NCI-H2081 treated with DMSO at 0.1 percent for 48 hours (cell line): Measurements from ENCODE around the gene RRAS.
A peak's percentile ranks its signal among the peaks of the same experiment; 100 is the strongest.

ENCODE experiments used
- DNase-seq: peaks from one replicate; lab custom pipeline; 2025; lab: John Stamatoyannopoulos, UW

The RRAS gene

DNA sequence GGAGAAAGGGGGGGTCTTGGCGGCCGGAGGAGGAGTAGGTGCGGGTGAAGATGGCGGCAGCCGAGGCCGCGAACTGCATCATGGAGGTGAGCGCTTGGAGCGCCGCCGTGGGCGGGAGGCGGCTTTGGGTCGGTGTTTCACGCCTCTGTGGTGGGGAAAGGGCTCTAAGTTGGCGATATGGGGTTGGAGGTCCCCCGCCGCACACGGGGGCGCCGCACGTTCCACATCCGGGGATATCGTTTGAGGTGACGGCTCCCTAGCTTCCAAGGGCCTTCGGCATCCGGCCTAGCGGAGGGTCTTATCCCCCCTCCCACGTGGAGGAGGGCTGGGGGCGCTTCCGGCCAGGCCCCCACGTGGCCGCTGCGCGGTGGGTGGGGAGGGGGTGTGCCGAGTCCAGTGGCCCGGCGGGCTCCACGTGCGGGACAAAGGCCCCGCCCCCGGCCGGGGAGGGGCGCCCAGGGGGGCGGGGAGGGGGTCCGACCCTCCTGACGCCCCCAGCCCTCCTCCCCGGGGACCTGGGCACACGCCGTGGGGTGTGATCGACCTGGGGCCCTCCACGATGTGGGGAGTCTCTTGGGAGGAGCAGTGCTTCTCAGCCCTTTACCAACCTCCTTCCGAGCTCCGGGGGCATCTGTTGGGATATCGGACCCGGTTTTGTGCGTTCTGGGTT, 37.4 kb upstream of the RRAS start, which contains the start of gene PRMT1:
PRMT1 (plus strand) TSS at position 41 of the 670 bp plus-strand sequence; CDS start at position 51, 10 bp downstream.
- no peak for DNase-seq

- peak; percentile 98 for DNase-seq
These were observed 36.9 kb upstream of the RRAS start for GRCh38 chr19:49676784-49677230.

- peak; percentile 75 for DNase-seq
These were observed 36.3 kb upstream of the RRAS start for GRCh38 chr19:49676136-49676783.

- DNase-seq, result no peak
These were observed 32.4 kb upstream of the RRAS start for GRCh38 chr19:49672131-49672919.

DNA sequence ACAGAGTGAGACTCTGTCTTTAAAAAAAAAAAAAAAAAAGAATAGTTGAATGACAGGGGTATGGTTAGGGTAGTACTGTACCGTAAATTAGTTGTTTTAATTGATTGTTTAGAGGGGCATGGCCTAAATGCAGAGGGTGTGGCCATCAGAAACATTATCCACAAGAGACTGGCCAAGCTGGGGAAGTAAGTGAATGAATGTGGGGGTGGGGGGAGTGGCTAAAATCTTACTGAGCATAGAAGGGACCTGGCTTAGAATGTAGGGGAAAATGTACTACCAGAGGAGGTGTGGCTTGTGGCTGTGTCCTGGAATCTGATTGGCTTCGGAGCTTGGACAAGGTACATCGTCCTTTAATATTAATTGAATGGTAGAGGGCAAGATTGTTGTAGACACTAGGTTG, 29.6 kb upstream of the RRAS start:
- no peak for DNase-seq

DNA sequence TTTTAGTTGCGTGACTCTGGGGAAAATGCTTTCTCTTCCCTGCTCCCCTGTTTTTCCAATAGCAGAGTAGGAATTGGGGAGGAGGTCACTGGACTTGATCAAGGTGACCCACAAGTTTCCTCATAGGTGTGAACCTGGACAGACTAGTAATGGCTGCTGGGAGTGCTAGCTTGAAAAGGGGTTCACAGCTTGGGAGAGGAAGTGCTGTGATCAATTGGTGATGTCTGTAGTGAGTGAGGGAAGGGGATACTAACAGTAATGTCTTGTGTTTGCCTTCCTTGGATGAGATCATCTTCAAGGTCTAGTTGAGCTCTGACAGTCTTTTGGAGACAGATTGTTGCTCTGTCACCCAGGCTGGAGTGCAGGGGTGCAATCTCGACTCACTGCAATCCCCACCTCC, 27.5 kb upstream of the RRAS start:
- DNase-seq, result no peak

GRCh38 chr19:49666120-49666444, 26.1 kb upstream of the RRAS start:
- DNase-seq, result no peak

DNA sequence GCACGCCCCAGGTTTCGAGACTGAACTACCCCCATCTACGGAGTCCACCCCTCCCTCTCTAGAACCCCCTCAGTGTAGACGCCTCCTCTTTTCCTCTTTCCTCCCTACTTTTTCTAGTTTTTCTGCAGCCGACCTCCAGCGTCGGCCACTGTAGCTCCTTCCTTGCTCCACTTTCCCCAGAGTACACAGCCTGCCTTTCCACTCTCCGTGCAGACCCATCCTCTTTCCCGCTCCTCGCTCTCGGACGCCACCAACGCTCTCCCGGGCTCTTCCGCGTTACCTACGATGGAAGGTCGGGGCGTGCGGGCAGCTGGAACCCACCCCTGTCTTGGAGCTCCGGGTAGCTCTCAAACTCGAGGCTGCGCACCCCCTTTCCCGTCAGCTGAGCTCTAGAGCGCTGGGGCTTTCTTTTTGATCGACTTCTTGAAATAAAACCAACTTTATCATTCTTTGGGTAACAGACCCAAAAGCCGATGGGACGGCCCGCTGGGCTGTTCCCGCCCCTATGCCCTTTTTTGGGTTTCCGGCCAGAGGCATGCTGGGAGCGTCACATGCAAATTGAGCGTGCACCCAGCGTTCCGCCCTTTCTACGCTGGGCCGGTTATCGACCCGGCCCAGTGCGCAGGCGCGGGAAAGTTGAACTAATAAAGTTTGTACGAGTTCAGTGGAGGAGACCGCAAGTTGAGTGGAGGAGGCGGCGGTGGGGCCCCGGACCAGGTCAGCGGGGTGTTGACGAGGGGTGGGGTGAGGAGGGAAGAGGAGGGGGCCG, 25.6 kb upstream of the RRAS start, which contains the start of the genes BCL2L12 and IRF3:
BCL2L12 (plus strand) TSS at position 583 of the 769 bp plus-strand sequence. CDS start 760 bp downstream, outside the sequence.
IRF3 (minus strand) TSS at position 507 of the 769 bp plus-strand sequence. CDS start 1,019 bp downstream, outside the sequence.
- peak; percentile 36 for DNase-seq

GRCh38 chr19:49665036-49665350, 25.1 kb upstream of the RRAS start:
- DNase-seq, result no peak

GRCh38 chr19:49664171-49665035, 24.5 kb upstream of the RRAS start:
- DNase-seq, result peak; percentile 71

- no peak for DNase-seq
These were observed 23.3 kb upstream of the RRAS start for GRCh38 chr19:49663224-49663623.

- DNase-seq, result no peak
These were observed 22.1 kb upstream of the RRAS start for GRCh38 chr19:49662011-49662410.

DNA sequence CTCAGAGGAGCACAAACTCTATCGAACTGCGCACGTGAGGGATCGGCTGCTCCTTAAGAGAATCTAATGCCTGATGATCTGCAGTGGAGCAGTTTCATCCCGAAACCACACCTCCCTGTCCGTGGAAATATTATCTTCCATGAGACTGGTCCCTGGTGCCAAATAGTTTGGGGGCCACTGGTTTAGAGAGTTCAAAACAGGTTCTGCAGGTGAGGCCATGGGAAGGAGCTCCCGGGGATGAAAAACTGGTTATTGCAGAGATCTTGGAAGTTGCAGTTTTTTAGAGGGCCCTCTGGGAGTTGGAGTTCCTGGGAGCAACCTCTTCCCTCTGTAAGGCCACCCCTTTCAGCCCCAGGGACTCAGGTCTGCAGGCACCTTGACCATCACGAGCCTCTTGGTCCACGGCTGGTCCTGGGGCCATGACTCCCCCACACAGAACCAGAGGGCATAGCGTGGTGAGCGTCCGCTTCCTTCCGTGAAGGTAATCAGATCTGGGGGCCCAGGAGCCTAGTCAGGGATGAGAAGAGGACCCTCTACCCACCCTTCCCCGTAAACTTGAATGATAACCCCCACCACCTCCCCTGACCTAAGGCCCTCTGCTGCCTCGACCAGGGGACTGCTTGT, 20.5 kb upstream of the RRAS start:
- no peak for DNase-seq

DNA sequence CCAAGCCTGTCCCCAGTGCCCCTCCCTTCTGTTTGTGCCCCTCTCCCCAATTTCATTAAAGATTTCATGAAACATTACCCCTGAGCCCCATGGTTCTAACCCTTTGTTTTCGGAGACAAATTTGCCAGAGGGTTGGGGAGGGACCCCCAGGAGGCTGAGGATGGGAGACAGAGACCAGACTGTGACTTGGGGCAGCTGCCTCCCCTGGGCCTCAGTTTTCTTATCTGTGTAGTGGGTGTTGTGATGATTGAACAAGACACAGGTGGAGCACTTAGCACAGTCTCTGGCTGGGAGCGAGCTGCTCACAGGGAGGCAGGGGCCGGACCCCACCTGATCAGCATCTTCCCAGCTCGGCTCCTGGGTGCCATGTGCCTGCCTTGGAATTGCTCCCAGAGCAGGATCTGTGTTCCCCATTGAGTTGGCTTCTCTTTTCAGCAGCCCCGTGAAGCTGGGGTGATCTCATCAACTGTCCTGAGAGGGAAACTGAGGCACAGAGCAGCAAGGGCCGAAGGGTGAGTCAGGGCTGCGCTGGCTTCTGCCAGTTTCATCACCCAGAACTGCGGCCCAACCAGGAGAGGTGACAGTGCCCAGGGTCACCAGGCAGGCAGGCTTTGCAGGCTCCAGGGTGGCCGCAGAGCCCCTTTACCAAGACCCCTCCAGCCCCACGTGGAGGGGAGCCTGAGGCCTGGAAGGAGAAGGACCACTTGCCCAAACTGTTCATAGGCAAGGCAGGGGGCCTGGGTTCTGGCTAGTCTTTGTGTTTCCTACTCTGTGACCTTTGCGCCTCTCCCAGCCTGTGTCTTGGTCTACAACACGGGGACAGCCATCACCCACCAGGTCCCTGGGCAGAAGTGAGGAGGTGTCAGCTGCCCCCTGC, 18.9 kb upstream of the RRAS start:
- no peak for DNase-seq

DNA sequence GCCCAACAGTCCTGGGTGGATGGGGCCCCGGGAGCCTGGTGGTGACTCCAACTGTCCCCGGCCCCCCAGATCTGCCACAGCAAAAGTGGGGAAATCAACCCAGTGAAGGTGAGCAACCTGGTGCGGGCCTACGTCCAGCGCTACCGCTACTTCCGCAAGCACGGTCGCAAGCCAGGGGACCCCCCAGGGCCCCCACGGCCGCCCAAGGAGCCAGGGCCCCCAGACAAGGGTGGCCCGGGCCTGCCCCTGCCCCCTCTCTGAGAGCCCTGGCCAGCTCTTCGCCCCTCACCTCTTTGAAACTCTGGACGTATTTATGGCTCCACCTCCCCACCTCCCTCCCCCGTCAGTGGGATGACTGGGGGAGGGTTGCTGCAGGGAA, 18.2 kb upstream of the RRAS start:
- no peak for DNase-seq

DNA sequence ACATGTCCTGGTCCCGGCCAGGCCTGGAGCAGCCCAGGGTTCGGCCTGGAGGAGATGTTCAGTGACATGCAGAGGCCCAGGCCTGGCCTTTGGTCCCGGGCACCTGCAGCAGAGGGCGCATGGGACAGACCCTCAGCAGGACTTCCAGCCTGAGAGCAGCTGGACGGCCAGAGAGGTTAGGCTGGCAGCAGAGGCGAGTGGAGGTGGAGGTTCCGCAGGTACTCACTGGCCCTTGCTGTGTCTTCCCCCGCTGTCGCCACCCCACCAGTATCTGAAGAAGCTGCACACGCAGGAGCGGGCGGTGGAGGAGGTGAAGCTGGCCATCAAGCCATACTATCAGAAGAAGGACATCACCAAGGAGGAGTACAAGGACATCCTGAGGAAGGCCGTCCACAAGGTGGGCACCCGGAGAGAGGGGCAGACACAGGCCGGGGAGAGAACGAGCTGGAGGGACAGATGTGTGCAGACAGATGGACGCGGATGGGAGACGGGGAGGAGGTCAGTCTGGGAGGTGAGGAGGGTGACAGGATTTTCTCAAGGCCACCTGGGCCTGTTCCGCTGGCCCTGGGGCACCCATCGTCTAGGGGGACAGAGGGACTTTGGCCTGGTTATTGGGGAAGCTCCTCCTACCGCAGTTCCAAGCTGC, 17.7 kb upstream of the RRAS start:
- DNase-seq, result no peak

GRCh38 chr19:49656456-49657109, 16.6 kb upstream of the RRAS start:
- no peak for DNase-seq

DNA sequence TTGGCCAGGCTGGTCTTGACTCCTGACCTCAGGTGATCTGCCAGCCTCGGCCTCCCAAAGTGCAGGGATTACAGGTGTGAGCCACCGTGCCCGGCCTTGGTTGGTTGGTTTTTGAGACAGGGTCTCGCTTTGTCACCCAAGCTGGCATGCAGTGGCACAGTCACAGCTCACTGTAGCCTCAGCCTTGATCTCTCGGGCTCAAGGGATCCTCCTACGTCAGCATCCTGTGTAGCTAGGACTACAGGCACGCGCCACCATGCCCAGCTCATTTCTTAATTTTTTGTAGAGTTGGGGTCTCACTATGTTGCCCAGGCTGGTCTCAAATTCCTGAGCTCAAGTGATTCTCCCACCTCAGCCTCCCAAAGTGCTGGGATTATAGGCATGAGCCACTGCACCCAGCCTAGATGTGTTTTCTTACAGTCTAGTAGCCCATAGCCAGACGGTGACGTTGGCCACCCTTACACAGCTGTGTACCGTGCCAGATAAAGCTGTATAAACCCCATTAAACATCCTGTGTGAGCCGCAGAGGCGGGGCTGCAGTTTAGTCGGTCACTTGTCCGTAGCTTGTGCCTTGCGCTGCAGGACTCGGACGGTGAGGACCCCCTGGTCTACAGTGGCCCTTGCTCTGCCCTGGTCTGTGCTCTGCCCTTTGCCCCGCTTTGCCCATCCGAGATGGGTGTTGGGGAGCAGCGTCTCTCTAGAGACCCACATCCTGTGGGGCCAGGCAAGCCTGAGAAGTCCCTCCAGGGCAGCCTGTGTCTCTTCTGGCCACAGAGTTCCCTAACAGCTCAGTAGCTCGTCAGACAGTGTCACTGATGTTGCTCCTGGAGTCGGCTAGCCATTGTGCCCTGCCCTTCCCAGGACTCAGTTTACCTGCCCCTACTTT, 15.9 kb upstream of the RRAS start:
- DNase-seq, result no peak
